ENCODE measurements around the gene SF3B6. TPM values are rescaled to one million over a fixed set of nuclear protein-coding genes. Genes with fewer than 3 reads are reported as not detected.
"Not testable (repeated sequence)": the region's sequence is repeated elsewhere in the genome, so short reads cannot be mapped to it uniquely, and the experiment has no call there.

The SF3B6 gene
- total and polyA plus RNA-seq, 7 experiments from 2014 or later, result 42.4 to 231 (median 52.4) TPM

DNA sequence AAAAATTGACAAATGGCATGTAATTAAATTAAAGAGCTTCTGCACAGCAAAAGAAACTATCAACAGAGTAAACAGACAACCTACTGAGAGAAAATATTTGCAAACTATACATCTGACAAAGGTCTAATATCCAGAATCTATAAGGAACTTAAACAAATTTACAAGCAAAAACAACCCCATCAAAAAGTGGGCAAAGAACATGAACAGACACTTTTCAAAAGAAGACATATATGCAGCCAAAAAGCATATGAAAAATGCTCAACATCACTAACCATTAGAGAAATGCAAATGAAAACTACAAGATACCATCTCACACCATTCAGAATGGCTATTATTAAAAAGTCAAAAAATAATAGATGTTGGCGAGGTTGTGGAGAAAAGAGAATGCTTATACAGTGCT lies 33.3 kb upstream of the SF3B6 start:
- CTCF ChIA-PET, result not testable (repeated sequence)

GRCh38 chr2:24107336-24107735 lies 31.2 kb upstream of the SF3B6 start:
- H3K4me1 Mint-ChIP-seq, result no peaks in the 10 kb centered on the region
- CTCF ChIA-PET, result no interaction called here
- DNase-seq, result no peak
- intact Hi-C loops (cut with micrococcal nuclease), result no loop called here
- H3K27me3 ChIP-seq (ENCODE audit: control insufficient read depth in 2 of 2, insufficient read depth in 2 of 2, low read length in 2 of 2), result no peaks in the 10 kb centered on the region
- no peak for ATAC-seq
- no peak overlapping the region for H3K4me3 ChIP-seq (ENCODE audit: low read length)
- no peak overlapping the region for H3K4me3 Mint-ChIP-seq
- POLR2A ChIA-PET, result no interaction called here
- no peaks in the 10 kb centered on the region for H3K9me3 ChIP-seq (ENCODE audit: control insufficient read depth in 2 of 3, low read length in 3 of 3)
- H3K27ac Mint-ChIP-seq, result no peak overlapping the region
- H3K9me3 Mint-ChIP-seq, result peaks cover 9 to 52% (median 21%) of the 10 kb centered on the region in 11 donors
- H3K27ac ChIP-seq (ENCODE audit: low read depth, low read length), result no peak overlapping the region
- no peaks in the 10 kb centered on the region for H3K4me1 ChIP-seq (ENCODE audit: control insufficient read depth in 2 of 2, insufficient read depth in 2 of 2, low read length in 2 of 2)
- H3K36me3 ChIP-seq (ENCODE audit: control insufficient read depth in 2 of 3, insufficient read depth in 3 of 3, low read length in 3 of 3), result peaks cover 0 to 8% (median 0%) of the 10 kb centered on the region in 3 experiments
- peaks cover 10 to 38% (median 23%) of the 10 kb centered on the region in 5 donors for H3K36me3 Mint-ChIP-seq
- H3K27me3 Mint-ChIP-seq, result peaks cover 0 to 13% (median 0%) of the 10 kb centered on the region in 5 donors

More for the DNA sequence above, 33.3 kb upstream of the SF3B6 start:
- H3K4me3 ChIP-seq (ENCODE audit: low read length); ATAC-seq; H3K36me3 ChIP-seq (ENCODE audit: control insufficient read depth in 2 of 3, insufficient read depth in 3 of 3, low read length in 3 of 3); DNase-seq; H3K27me3 ChIP-seq (ENCODE audit: control insufficient read depth in 2 of 2, insufficient read depth in 2 of 2, low read length in 2 of 2); H3K9me3 ChIP-seq (ENCODE audit: control insufficient read depth in 2 of 3, low read length in 3 of 3); H3K4me3 Mint-ChIP-seq; H3K27ac Mint-ChIP-seq; H3K4me1 ChIP-seq (ENCODE audit: control insufficient read depth in 2 of 2, insufficient read depth in 2 of 2, low read length in 2 of 2); H3K27ac ChIP-seq (ENCODE audit: low read depth, low read length); POLR2A ChIA-PET; H3K4me1 Mint-ChIP-seq; intact Hi-C loops (cut with micrococcal nuclease): not testable (repeated sequence)
- peaks cover 15 to 35% (median 22%) of the 10 kb centered on the region in 5 donors for H3K36me3 Mint-ChIP-seq
- H3K27me3 Mint-ChIP-seq, result peaks cover 0 to 13% (median 0%) of the 10 kb centered on the region in 5 donors
- H3K9me3 Mint-ChIP-seq, result peaks cover 12 to 42% (median 21%) of the 10 kb centered on the region in 11 donors

DNA sequence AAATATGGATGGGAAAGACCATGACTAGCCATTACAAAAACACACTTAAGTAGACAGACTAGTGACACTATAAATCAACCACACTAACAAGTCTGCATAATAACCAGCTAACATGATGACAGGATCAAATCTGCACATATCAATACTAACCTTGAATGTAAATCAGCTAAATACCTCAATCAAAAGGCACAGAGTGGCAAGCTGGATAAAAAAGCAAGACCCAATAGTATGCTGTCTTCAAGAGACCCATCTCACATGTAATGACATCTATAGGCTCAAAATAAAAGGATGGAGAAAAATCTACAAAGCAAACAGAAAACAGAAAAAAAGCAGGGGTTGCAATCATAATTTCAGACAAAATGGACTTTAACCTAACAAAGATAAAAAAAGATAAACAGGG lies 30.7 kb upstream of the SF3B6 start:
- no peaks in the 10 kb centered on the region for H3K4me1 Mint-ChIP-seq
- ChIA-PET CTCF (no interaction called here), POLR2A (no interaction called here)
- H3K4me3 Mint-ChIP-seq, result no peak overlapping the region
- peaks cover 10 to 44% (median 28%) of the 10 kb centered on the region in 5 donors for H3K36me3 Mint-ChIP-seq
- H3K36me3 ChIP-seq (ENCODE audit: control insufficient read depth in 2 of 3, insufficient read depth in 3 of 3, low read length in 3 of 3), result peaks cover 0 to 8% (median 0%) of the 10 kb centered on the region in 3 experiments
- ATAC-seq, result no peak
- DNase-seq, result no peak
- peaks cover 9 to 52% (median 21%) of the 10 kb centered on the region in 11 donors for H3K9me3 Mint-ChIP-seq
- no peaks in the 10 kb centered on the region for H3K4me1 ChIP-seq (ENCODE audit: control insufficient read depth in 2 of 2, insufficient read depth in 2 of 2, low read length in 2 of 2)
- no peak overlapping the region for H3K27ac Mint-ChIP-seq
- H3K27me3 ChIP-seq (ENCODE audit: control insufficient read depth in 2 of 2, insufficient read depth in 2 of 2, low read length in 2 of 2), result no peaks in the 10 kb centered on the region
- H3K4me3 ChIP-seq (ENCODE audit: low read length), result no peak overlapping the region
- no peaks in the 10 kb centered on the region for H3K9me3 ChIP-seq (ENCODE audit: control insufficient read depth in 2 of 3, low read length in 3 of 3)
- H3K27ac ChIP-seq (ENCODE audit: low read depth, low read length), result no peak overlapping the region
- intact Hi-C loops (cut with micrococcal nuclease), result no loop called here
- peaks cover 0 to 13% (median 0%) of the 10 kb centered on the region in 5 donors for H3K27me3 Mint-ChIP-seq

- no peak for DNase-seq
- Mint-ChIP-seq H3K9me3 (peaks cover 9 to 52% (median 22%) of the 10 kb centered on the region in 11 donors), H3K27ac (no peak overlapping the region), H3K36me3 (peaks cover 10 to 39% (median 30%) of the 10 kb centered on the region in 5 donors), H3K27me3 (peaks cover 0 to 13% (median 0%) of the 10 kb centered on the region in 5 donors), H3K4me1 (no peaks in the 10 kb centered on the region), H3K4me3 (no peak overlapping the region)
- no peaks in the 10 kb centered on the region for H3K4me1 ChIP-seq (ENCODE audit: control insufficient read depth in 2 of 2, insufficient read depth in 2 of 2, low read length in 2 of 2)
- CTCF ChIA-PET, result no interaction called here
- POLR2A ChIA-PET, result interaction anchor here (0.7 kb wide), 1 partner anchor 260 kb away, joined by 6 read pairs; no protein-coding TSS in a partner anchor
- peaks cover 0 to 8% (median 0%) of the 10 kb centered on the region in 3 experiments for H3K36me3 ChIP-seq (ENCODE audit: control insufficient read depth in 2 of 3, insufficient read depth in 3 of 3, low read length in 3 of 3)
- H3K4me3 ChIP-seq (ENCODE audit: low read length), result no peak overlapping the region
- no peak overlapping the region for H3K27ac ChIP-seq (ENCODE audit: low read depth, low read length)
- H3K9me3 ChIP-seq (ENCODE audit: control insufficient read depth in 2 of 3, low read length in 3 of 3), result no peaks in the 10 kb centered on the region
- no peak for ATAC-seq
- intact Hi-C loops (cut with micrococcal nuclease), result no loop called here
- H3K27me3 ChIP-seq (ENCODE audit: control insufficient read depth in 2 of 2, insufficient read depth in 2 of 2, low read length in 2 of 2), result no peaks in the 10 kb centered on the region
Measured at GRCh38 chr2:24105816-24106215, 29.7 kb upstream of the SF3B6 start.

GRCh38 chr2:24104906-24105305 lies 28.8 kb upstream of the SF3B6 start:
- ChIA-PET POLR2A (no interaction called here), CTCF (no interaction called here)
- Histone ChIP-seq H3K27ac (ENCODE audit: low read depth, low read length) (no peak overlapping the region), H3K4me1 (ENCODE audit: control insufficient read depth in 2 of 2, insufficient read depth in 2 of 2, low read length in 2 of 2) (no peaks in the 10 kb centered on the region), H3K9me3 (ENCODE audit: control insufficient read depth in 2 of 3, low read length in 3 of 3) (no peaks in the 10 kb centered on the region), H3K27me3 (ENCODE audit: control insufficient read depth in 2 of 2, insufficient read depth in 2 of 2, low read length in 2 of 2) (no peaks in the 10 kb centered on the region), H3K36me3 (ENCODE audit: control insufficient read depth in 2 of 3, insufficient read depth in 3 of 3, low read length in 3 of 3) (peaks cover 0 to 8% (median 0%) of the 10 kb centered on the region in 3 experiments), H3K4me3 (ENCODE audit: low read length) (no peak overlapping the region)
- DNase-seq (no peak), ATAC-seq (no peak)
- H3K27ac Mint-ChIP-seq, result no peak overlapping the region
- intact Hi-C loops (cut with micrococcal nuclease), result no loop called here
- no peaks in the 10 kb centered on the region for H3K4me1 Mint-ChIP-seq
- H3K27me3 Mint-ChIP-seq, result peaks cover 0 to 13% (median 0%) of the 10 kb centered on the region in 5 donors
- H3K4me3 Mint-ChIP-seq, result no peak overlapping the region
- H3K9me3 Mint-ChIP-seq, result peaks cover 9 to 52% (median 28%) of the 10 kb centered on the region in 11 donors
- peaks cover 14 to 45% (median 35%) of the 10 kb centered on the region in 5 donors for H3K36me3 Mint-ChIP-seq

GRCh38 chr2:24104110-24104650 lies 28.1 kb upstream of the SF3B6 start:
- Histone ChIP-seq H3K27me3 (ENCODE audit: control insufficient read depth in 2 of 2, insufficient read depth in 2 of 2, low read length in 2 of 2) (no peaks in the 10 kb centered on the region), H3K4me3 (ENCODE audit: low read length) (no peak overlapping the region), H3K27ac (ENCODE audit: low read depth, low read length) (no peak overlapping the region), H3K4me1 (ENCODE audit: control insufficient read depth in 2 of 2, insufficient read depth in 2 of 2, low read length in 2 of 2) (no peaks in the 10 kb centered on the region), H3K36me3 (ENCODE audit: control insufficient read depth in 2 of 3, insufficient read depth in 3 of 3, low read length in 3 of 3) (peaks cover 0 to 8% (median 0%) of the 10 kb centered on the region in 3 experiments), H3K9me3 (ENCODE audit: control insufficient read depth in 2 of 3, low read length in 3 of 3) (no peaks in the 10 kb centered on the region)
- intact Hi-C loops (cut with micrococcal nuclease), result no loop called here
- Mint-ChIP-seq H3K4me3 (no peak overlapping the region), H3K27me3 (peaks cover 0 to 13% (median 0%) of the 10 kb centered on the region in 5 donors), H3K9me3 (peaks cover 6 to 48% (median 26%) of the 10 kb centered on the region in 11 donors), H3K27ac (no peak overlapping the region), H3K4me1 (no peaks in the 10 kb centered on the region), H3K36me3 (peaks cover 17 to 50% (median 40%) of the 10 kb centered on the region in 5 donors)
- no peak for ATAC-seq
- ChIA-PET CTCF (no interaction called here), POLR2A (no interaction called here)
- no peak for DNase-seq

GRCh38 chr2:24102677-24103076 lies 26.6 kb upstream of the SF3B6 start:
- ChIA-PET CTCF (no interaction called here), POLR2A (no interaction called here)
- intact Hi-C loops (cut with micrococcal nuclease), result no loop called here
- Mint-ChIP-seq H3K27me3 (peaks cover 0 to 12% (median 0%) of the 10 kb centered on the region in 5 donors), H3K36me3 (peaks cover 16 to 50% (median 43%) of the 10 kb centered on the region in 5 donors), H3K27ac (no peak overlapping the region), H3K4me1 (no peaks in the 10 kb centered on the region), H3K4me3 (no peak overlapping the region), H3K9me3 (peaks cover 2 to 45% (median 18%) of the 10 kb centered on the region in 11 donors)
- no peak for ATAC-seq
- H3K4me1 ChIP-seq (ENCODE audit: control insufficient read depth in 2 of 2, insufficient read depth in 2 of 2, low read length in 2 of 2), result no peaks in the 10 kb centered on the region
- H3K9me3 ChIP-seq (ENCODE audit: control insufficient read depth in 2 of 3, low read length in 3 of 3), result no peaks in the 10 kb centered on the region
- DNase-seq, result no peak
- H3K27ac ChIP-seq (ENCODE audit: low read depth, low read length), result no peak overlapping the region
- H3K27me3 ChIP-seq (ENCODE audit: control insufficient read depth in 2 of 2, insufficient read depth in 2 of 2, low read length in 2 of 2), result no peaks in the 10 kb centered on the region
- peaks cover 0 to 8% (median 0%) of the 10 kb centered on the region in 3 experiments for H3K36me3 ChIP-seq (ENCODE audit: control insufficient read depth in 2 of 3, insufficient read depth in 3 of 3, low read length in 3 of 3)
- no peak overlapping the region for H3K4me3 ChIP-seq (ENCODE audit: low read length)
